NCI-H1436 treated with DMSO at 0.1 percent for 48 hours (cell line): Measurements from ENCODE around the gene RCAN2.

ENCODE experiments used
- DNase-seq: peaks from one replicate; lab custom pipeline; 2025; lab: John Stamatoyannopoulos, UW

Gene RCAN2

DNA sequence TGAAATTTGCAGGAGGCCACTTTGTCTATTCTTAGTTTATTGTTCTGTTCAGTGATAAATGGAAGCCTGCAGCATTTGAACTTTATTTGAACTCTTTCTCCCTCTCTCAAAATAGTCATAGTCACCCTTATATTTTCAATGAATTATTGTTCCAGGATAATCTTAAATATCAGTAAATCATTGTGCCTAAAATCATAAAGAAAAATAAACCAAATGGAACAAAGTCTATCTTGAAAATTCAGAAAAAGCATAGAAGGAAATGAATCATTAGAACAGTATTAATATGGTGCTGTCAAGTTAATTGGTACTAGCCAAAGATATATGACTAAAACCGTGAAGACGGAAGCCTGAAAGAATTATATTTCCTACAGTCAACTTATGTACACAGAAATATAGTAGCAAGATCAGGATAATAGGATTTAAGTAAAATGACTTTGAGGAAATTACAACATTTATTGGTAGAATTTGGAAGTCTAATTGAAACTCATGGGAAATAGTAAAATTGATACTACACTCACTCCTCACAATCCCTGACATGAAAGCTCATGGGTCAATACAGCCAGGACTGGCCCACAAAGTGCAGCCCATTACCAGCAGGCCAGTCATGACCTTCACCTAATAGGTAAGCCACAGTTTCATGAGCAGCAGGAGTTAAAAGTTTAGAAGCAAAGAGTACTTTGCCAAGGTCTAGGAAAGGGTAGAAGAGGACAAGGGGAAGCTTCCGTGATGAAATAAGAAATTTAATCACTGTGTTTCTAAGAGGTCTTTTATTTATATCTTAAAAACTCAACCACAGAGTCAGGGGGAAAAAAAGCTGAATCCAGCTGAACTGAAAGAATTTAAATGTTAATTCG lies 200.6 kb downstream of the RCAN2 start:
- DNase-seq, result no peak

GRCh38 chr6:46289898-46290297 lies 201.4 kb downstream of the RCAN2 start:
- DNase-seq, result no peak

GRCh38 chr6:46288835-46289234 lies 202.4 kb downstream of the RCAN2 start:
- no peak for DNase-seq

DNA sequence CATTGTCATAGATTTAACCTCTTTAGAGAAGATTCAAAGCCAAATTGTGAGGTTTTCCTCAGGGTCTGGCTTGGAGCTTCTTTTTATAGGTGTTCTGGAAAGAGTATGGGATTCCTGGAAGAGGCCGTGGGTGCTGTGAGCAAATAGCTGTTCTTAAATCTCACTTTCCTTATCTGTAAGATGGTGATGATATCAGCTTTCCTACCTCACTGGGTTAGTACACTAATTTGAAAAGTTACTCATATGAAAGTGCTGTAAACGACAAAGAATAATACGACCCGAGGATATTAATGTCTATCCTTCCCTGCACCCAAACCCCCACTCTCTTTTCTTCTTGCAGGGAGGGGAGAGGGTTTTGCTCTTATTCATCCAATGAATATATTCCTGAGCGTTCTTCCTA lies 203.6 kb downstream of the RCAN2 start:
- no peak for DNase-seq

- DNase-seq, result no peak
Observed at GRCh38 chr6:46287043-46287442, 204.2 kb downstream of the RCAN2 start.

- no peak for DNase-seq
Observed at GRCh38 chr6:46284475-46284874, 206.8 kb downstream of the RCAN2 start.

GRCh38 chr6:46281110-46281509 lies 210.1 kb downstream of the RCAN2 start:
- no peak for DNase-seq

GRCh38 chr6:46279874-46280273 lies 211.4 kb downstream of the RCAN2 start:
- DNase-seq, result no peak

DNA sequence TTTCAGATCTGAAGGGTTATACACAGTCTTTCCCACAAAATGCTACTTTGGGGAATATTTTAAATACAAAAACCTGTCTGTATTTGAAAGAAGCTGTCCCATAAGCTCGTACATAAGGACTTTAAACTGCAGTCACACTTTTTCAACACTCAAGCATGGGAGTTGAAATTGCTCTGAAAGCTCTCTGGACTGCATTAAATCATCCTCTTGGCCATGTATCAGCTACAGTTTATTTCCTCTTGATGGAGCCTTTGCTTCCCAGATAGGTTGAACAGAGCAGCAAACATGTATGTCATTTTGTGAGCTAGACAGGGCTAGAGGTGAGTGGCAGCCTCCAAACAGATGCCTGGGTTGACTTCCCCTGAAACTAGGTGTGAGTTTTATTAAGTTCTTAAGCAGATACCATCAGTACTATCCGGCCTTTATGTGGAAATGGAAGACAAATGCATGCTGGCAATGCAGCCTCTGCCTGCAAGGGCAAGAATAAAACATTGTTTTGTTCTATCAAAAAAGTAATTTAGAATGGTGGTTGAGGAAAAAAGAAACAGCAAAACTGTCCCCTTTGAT lies 214.6 kb downstream of the RCAN2 start:
- no peak for DNase-seq

- no peak for DNase-seq
Observed at GRCh38 chr6:46274502-46274901, 216.7 kb downstream of the RCAN2 start.

DNA sequence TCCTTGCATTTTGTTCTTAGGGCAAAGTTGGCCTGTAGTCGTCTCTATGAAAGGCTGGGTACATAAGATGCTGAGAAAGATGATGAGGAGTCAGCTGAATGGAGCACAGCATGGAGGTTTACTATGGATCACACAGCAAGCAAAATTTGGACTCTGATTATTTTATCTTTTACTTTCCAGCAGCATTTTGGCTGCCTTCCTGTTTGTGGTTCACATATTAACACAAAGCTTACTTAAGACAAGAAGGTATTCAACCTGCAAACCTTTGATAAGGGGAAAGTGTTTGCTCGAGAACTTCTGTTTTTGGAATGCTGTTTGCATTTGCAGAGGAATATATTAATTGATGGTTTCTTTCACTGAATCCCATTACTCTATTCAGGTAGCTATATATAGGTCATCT lies 217.3 kb downstream of the RCAN2 start:
- DNase-seq, result no peak

DNA sequence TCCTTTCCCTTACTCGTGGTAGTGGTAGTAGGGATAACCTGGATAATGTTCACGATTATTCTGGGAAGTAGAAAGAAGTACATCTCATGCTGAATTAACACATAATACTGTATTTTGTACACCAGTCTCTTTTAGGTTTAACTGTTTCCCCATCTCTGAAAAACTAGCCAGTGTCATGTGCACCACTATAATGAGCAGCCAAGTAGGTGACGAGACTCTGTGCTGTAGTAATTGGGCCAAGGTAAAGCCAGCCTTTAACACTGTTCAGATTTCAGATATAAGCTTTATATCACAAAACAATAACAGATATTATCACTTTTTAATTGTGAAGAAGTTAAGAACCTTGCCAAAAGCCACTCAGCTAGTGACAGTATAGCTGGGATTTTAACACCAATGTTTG lies 219.5 kb downstream of the RCAN2 start:
- DNase-seq, result no peak

DNA sequence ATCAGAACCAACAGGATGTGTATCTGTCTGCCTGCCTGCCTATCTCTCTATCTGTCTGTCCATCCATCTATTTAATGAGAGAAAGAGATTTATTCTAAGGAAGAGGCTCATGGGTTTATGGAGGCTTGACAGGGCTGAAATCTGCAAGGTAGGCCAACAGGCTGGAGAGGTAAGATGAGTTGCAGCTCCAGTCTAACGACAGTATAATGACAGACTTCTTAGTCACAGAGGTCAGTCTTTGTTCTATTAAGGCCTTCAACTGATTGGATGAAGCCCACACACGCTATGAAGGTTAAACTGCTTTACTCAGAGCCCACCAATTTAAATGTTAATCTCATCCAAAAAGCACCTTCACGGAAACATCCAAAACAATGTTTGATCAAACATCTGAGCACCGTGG lies 220.1 kb downstream of the RCAN2 start:
- no peak for DNase-seq

- DNase-seq, result no peak
Observed at GRCh38 chr6:46270336-46270735, 220.9 kb downstream of the RCAN2 start.

DNA sequence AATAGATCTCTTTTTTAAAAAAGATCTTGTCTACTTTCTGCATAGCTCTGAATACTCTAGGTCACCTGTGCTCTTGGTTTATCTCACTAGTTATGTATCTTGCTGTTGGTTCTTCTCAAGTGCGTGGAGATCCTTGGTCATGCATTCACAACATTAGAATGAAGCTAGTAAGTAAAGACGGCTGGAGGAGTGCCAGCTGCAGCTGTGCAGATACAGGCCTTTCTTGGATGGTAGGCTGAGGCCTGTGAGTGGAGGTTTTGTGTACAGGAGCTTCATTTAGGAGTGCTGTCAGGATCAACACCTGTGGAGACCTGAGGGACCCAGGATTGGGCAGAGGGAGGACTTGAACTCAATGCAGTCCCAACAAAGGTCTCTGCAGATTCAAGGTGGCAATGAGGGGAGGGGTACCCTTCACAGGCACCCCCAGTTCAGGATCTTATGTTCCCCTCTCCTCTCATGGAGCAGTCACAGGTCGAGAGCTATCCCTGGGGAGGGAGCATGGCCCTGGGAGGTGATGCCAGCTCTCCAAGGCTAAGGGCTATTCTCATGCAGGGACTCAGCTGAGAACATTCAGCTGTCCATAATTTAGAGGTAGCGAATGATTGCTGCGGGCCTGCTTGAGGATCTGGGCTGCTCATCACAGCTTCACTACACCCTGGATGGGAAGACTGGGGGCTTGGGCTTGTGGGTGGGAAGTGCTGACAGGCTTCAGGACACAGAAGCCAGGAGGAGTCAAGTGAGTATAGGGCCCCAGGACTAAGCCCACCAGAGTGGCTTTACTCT lies 221.6 kb downstream of the RCAN2 start:
- no peak for DNase-seq

DNA sequence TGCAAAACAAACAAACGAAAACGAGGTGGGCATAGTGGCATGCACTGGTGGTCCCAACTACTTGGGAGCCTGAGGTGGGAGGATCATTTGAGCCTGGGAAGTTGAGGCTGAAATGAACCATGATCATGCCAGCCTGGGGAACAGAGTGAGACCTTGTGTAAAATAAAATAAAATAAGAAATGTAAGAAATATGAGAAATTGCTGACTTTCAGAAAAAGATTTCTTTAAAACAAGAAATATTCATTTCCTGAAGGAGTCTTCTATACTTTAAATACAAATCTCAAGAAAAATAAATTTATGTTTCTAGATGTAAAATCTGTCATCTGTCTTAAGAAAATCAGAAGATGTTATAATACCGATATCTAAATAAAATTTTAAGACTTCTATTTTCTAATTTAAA lies 223.7 kb downstream of the RCAN2 start:
- DNase-seq, result no peak

- no peak for DNase-seq
Observed at GRCh38 chr6:46265373-46265772, 225.9 kb downstream of the RCAN2 start.

DNA sequence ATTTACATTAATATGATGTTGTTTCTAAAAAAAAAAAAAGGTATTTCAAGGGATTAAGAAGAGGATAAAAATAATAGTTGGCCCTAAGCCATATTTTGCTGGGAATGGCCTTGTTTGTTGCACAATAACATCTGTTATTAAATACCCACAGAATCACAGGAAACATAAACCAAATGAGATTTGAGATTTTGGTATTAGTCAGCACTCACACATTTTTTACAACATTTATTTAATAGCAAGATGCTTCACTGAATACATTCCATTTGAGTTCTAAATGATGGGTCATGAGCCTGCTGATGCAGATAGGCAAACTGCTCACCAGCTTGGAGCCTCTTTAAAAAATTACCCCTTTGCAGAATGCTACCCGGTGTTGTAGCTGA lies 227.6 kb downstream of the RCAN2 start:
- no peak for DNase-seq

DNA sequence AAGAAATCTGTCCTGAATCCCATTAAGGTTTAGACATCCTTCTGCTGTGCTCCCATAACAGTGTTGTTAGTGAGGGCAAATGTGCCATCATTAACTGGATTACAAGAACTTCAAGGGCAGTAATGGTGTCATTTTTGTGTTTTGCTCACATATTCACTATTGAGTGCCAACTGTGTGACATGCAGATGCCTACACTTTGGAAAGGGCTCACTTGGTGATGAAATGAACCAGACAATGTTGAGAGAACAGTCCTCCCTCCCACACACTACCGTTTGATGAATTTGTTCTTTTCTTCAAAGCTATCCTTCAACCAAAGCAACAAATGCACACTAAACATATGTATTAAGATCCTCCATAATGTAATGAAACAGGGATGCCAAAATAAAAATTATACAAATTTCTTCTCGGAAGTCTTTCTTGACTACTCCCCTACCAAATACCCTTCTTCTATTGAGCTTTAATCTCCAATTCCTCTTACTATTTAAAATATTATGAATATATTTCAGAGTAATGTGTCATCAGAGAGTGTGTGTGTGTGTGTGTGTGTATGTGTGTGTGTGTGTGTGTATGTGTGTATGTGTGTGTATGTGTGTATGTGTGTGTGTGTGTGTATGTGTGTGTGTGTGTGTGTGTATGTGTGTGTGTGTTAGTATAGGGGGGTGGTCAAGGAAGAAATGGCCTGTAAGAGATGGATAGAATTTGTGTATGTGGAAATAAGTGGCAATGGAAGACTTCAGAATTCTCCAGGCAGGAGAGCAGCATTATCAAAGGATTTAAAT lies 228.1 kb downstream of the RCAN2 start:
- no peak for DNase-seq

- no peak for DNase-seq
Observed at GRCh38 chr6:46258249-46258648, 233.0 kb downstream of the RCAN2 start.

DNA sequence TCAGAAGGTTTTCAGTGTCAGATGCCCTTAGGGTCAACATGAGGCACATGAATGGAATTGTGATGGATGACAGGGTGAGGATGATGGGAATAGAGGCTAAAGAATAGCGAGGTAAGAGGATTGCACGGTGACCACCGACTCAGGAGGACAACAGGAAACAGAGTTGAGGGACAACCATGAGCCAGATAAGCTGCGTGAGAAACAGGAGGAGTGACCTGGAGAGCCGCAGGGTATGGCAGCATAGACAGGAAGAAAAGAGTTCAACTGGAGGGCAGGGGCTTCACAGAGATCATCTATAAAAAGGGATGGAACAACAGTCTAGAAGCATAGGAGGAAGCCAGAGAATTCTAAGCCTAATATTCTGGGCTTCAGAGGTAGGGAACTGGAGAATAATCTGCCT lies 235.7 kb downstream of the RCAN2 start:
- DNase-seq, result no peak

GRCh38 chr6:46254946-46255345 lies 236.3 kb downstream of the RCAN2 start:
- no peak for DNase-seq
